A549 treated with dexamethasone at 1 μM for 4 hours (cell line): ENCODE data around the gene ORMDL2. TPM values are rescaled to one million over a fixed set of nuclear protein-coding genes. Genes with fewer than 3 reads are reported as not detected.

ENCODE experiments used
- total RNA-seq: library from RNA; stranded (reverse); fragments of 200-300 nt; extraction: Qiagen RNA extraction; gene quantifications from 5 replicates; pipeline ENCODE4 v1.2.3, GENCODE V29; 2022

The ORMDL2 gene
- 79.6 to 103 TPM (median 94.6 TPM) in 5 replicates for total RNA-seq

GRCh38 chr12:55817345-55818139 is at the start of gene ORMDL2, which contains the start of gene SARNP:
Gene ORMDL2, plus strand, starts transcription at chr12:55818041. Its CDS starts 959 bp downstream, at chr12:55819000.
Gene SARNP, minus strand, starts transcription at chr12:55817724. Its CDS starts 23 bp downstream, at chr12:55817701.

GRCh38 chr12:55842681-55843429 is 25.0 kb downstream of the ORMDL2 start, which contains the start of gene MMP19:
Gene MMP19, minus strand, starts transcription at chr12:55842936. Its CDS starts 106 bp downstream, at chr12:55842830.

Other genes with a start within 250 kb of the ORMDL2 start
- gene OR2AP1, start 245.6 kb upstream of the ORMDL2 start, total RNA-seq = not detected in 5 replicates
- gene OR10P1, start 181.1 kb upstream of the ORMDL2 start, total RNA-seq = not detected in 5 replicates
- 0.90 to 1.4 TPM (median 0.98 TPM) in 5 replicates for gene ITGA7, start 110.1 kb upstream of the ORMDL2 start, total RNA-seq
- gene BLOC1S1, start 102.0 kb upstream of the ORMDL2 start, total RNA-seq = 120 to 133 TPM (median 131 TPM) in 5 replicates
- gene RDH5, start 97.6 kb upstream of the ORMDL2 start, total RNA-seq = 2.1 to 2.8 TPM (median 2.4 TPM) in 5 replicates
- 655 to 723 TPM (median 684 TPM) in 5 replicates for gene CD63, start 89.0 kb upstream of the ORMDL2 start, total RNA-seq
- gene GDF11, start 74.9 kb upstream of the ORMDL2 start, total RNA-seq = 2.3 to 4.4 TPM (median 3.9 TPM) in 5 replicates
- 84.0 to 146 TPM (median 85.8 TPM) in 5 replicates for gene SARNP, start 317 bp upstream of the ORMDL2 start, total RNA-seq
- gene DNAJC14, start 11.5 kb downstream of the ORMDL2 start, total RNA-seq = 20.7 to 28.0 TPM (median 25.9 TPM) in 5 replicates
- gene MMP19, start 24.9 kb downstream of the ORMDL2 start, total RNA-seq = 0.29 to 0.45 TPM (median 0.32 TPM) in 5 replicates
- 38.8 to 45.9 TPM (median 41.1 TPM) in 5 replicates for gene PYM1, start 109.9 kb downstream of the ORMDL2 start, total RNA-seq
- gene DGKA, start 113.1 kb downstream of the ORMDL2 start, total RNA-seq = 16.0 to 20.2 TPM (median 19.4 TPM) in 5 replicates
- 0.53 to 1.1 TPM (median 0.67 TPM) in 5 replicates for gene PMEL, start 148.0 kb downstream of the ORMDL2 start, total RNA-seq
- 47.2 to 60.1 TPM (median 52.4 TPM) in 5 replicates for gene CDK2, start 148.8 kb downstream of the ORMDL2 start, total RNA-seq
- gene RAB5B, start 156.0 kb downstream of the ORMDL2 start, total RNA-seq = 28.1 to 38.0 TPM (median 35.9 TPM) in 5 replicates
- 7.2 to 9.5 TPM (median 8.0 TPM) in 5 replicates for gene SUOX, start 179.2 kb downstream of the ORMDL2 start, total RNA-seq
- gene IKZF4, start 203.0 kb downstream of the ORMDL2 start, total RNA-seq = 2.3 to 2.9 TPM (median 2.8 TPM) in 5 replicates
- 569 to 686 TPM (median 600 TPM) in 5 replicates for gene RPS26, start 223.9 kb downstream of the ORMDL2 start, total RNA-seq